NCI-H128 (cell line): ENCODE measurements around the gene RFX7.
"Not testable (repeated sequence)": the region's sequence is repeated elsewhere in the genome, so short reads cannot be mapped to it uniquely, and the experiment has no call there.

Experiments
- DNase-seq: peaks from one replicate; lab custom pipeline; 2025; ENCODE audit not compliant: unreplicated experiment; lab: John Stamatoyannopoulos, UW

The RFX7 gene

GRCh38 chr15:56207711-56208110 lies 36.0 kb downstream of the RFX7 start:
- no peak for DNase-seq

- no peak for DNase-seq
Measured at GRCh38 chr15:56207092-56207491, 36.6 kb downstream of the RFX7 start.

GRCh38 chr15:56205061-56205876 lies 38.4 kb downstream of the RFX7 start:
- DNase-seq: no peak

- DNase-seq: not testable (repeated sequence)
Measured at GRCh38 chr15:56203312-56203922, 40.3 kb downstream of the RFX7 start.

- no peak for DNase-seq
Measured at GRCh38 chr15:56202701-56203100, 41.0 kb downstream of the RFX7 start.

GRCh38 chr15:56199038-56199437 lies 44.6 kb downstream of the RFX7 start:
- no peak for DNase-seq

- DNase-seq: no peak
Measured at GRCh38 chr15:56194035-56194434, 49.6 kb downstream of the RFX7 start.

GRCh38 chr15:56192659-56193442 lies 50.8 kb downstream of the RFX7 start:
- no peak for DNase-seq

- DNase-seq: no peak
Measured at GRCh38 chr15:56187665-56188064, 56.0 kb downstream of the RFX7 start.

- DNase-seq: no peak
Measured at GRCh38 chr15:56185980-56186379, 57.7 kb downstream of the RFX7 start.

GRCh38 chr15:56184516-56184915 lies 59.2 kb downstream of the RFX7 start:
- DNase-seq: no peak

- DNase-seq: no peak
Measured at GRCh38 chr15:56180851-56181250, 62.8 kb downstream of the RFX7 start.

- DNase-seq: no peak
Measured at GRCh38 chr15:56176996-56177395, 66.7 kb downstream of the RFX7 start.

GRCh38 chr15:56175788-56176187 lies 67.9 kb downstream of the RFX7 start:
- no peak for DNase-seq

GRCh38 chr15:56174649-56175048 lies 69.0 kb downstream of the RFX7 start:
- DNase-seq: no peak

GRCh38 chr15:56168394-56168793 lies 75.3 kb downstream of the RFX7 start:
- no peak for DNase-seq

GRCh38 chr15:56165234-56165633 lies 78.4 kb downstream of the RFX7 start:
- DNase-seq: no peak

GRCh38 chr15:56160966-56161365 lies 82.7 kb downstream of the RFX7 start:
- DNase-seq: no peak

GRCh38 chr15:56156877-56157276 lies 86.8 kb downstream of the RFX7 start:
- DNase-seq: no peak

GRCh38 chr15:56155278-56155677 lies 88.4 kb downstream of the RFX7 start:
- DNase-seq: not testable (repeated sequence)

GRCh38 chr15:56154768-56155167 lies 88.9 kb downstream of the RFX7 start:
- not testable (repeated sequence) for DNase-seq

GRCh38 chr15:56150204-56150603 lies 93.5 kb downstream of the RFX7 start:
- DNase-seq: no peak
